DOHH2 (cell line): ENCODE measurements around the gene TRIM56.
"Not testable (repeated sequence)": the region's sequence is repeated elsewhere in the genome, so short reads cannot be mapped to it uniquely, and the experiment has no call there.

Experiments
- H3F3A ChIP-seq: fragments of 200-600 bp; sonication (generic), shearing (Covaris generic); 2 replicates; pipeline ENCODE4 v1.6.0; 2016; ENCODE audit warnings: antibody characterized with exemption, mild to moderate bottlenecking; ENCODE audit not compliant: control insufficient read depth, insufficient read depth
- H3K27ac ChIP-seq: fragments of 200-600 bp; sonication (generic); 2 replicates; pipeline ENCODE4 v1.5.1; 2014; ENCODE audit warnings: low read depth, mild to moderate bottlenecking, low read length, moderate library complexity
- H3K27me3 ChIP-seq: fragments of 200-600 bp; sonication (generic); 2 replicates; pipeline ENCODE4 v1.6.1; 2014; ENCODE audit warnings: mild to moderate bottlenecking, low read length, mixed read lengths; ENCODE audit not compliant: control insufficient read depth
- H3K36me3 ChIP-seq: fragments of 200-600 bp; sonication (generic); 2 replicates; pipeline ENCODE4 v1.6.1; 2014; ENCODE audit warnings: mild to moderate bottlenecking, low read length, moderate library complexity, mixed read lengths; ENCODE audit not compliant: control insufficient read depth
- H3K4me1 ChIP-seq: fragments of 200-600 bp; sonication (generic); 2 replicates; pipeline ENCODE4 v1.6.1; 2014; ENCODE audit warnings: mild to moderate bottlenecking, low read length, mixed read lengths; ENCODE audit not compliant: control insufficient read depth
- H3K4me2 ChIP-seq: fragments of 200-600 bp; sonication (generic); 2 replicates; pipeline ENCODE4 v1.6.0; 2014; ENCODE audit warnings: mild to moderate bottlenecking, low read length, moderate library complexity
- H3K4me3 ChIP-seq: fragments of 200-600 bp; sonication (generic); 2 replicates; pipeline ENCODE4 v1.5.1; 2014; ENCODE audit warnings: mild to moderate bottlenecking, low read length, mixed read lengths
- H3K79me2 ChIP-seq: fragments of 200-600 bp; sonication (generic); 2 replicates; pipeline ENCODE4 v1.6.1; 2014; ENCODE audit warnings: mild to moderate bottlenecking, low read length, mixed read lengths; ENCODE audit not compliant: control insufficient read depth
- H3K9me2 ChIP-seq: fragments of 200-600 bp; sonication (generic); replicated peaks from 2 replicates; pipeline ENCODE4 v1.6.1; 2014; ENCODE audit warnings: mild to moderate bottlenecking, low read length, mixed read lengths; ENCODE audit not compliant: control insufficient read depth
- H3K9me3 ChIP-seq: fragments of 200-600 bp; sonication (generic); 2 replicates; pipeline ENCODE4 v1.6.1; 2014; ENCODE audit warnings: antibody characterized with exemption, low read length, mixed read lengths; ENCODE audit not compliant: control insufficient read depth, insufficient read depth
- H4K20me1 ChIP-seq: fragments of 200-600 bp; sonication (generic); 2 replicates; pipeline ENCODE4 v1.6.0; 2014; ENCODE audit warnings: low read depth, mild to moderate bottlenecking, antibody characterized with exemption, low read length, moderate library complexity; ENCODE audit not compliant: control insufficient read depth, insufficient read depth
- CTCF ChIP-seq: fragments of 200-600 bp; sonication (generic); IDR thresholded peaks from one replicate; pipeline ENCODE4 v1.5.1; 2014; ENCODE audit warnings: antibody characterized with exemption, mild to moderate bottlenecking, low read depth, low read length; ENCODE audit not compliant: poor library complexity, severe bottlenecking
- EZH2phosphoT487 ChIP-seq: fragments of 200-600 bp; sonication (generic); IDR thresholded peaks from 2 replicates; pipeline ENCODE4 v1.6.1; 2017; ENCODE audit warnings: borderline replicate concordance, mild to moderate bottlenecking, antibody characterized with exemption, low read length, moderate library complexity, mixed read lengths

Gene TRIM56

GRCh38 chr7:101066141-101066832 lies 19.0 kb upstream of the TRIM56 start:
- H3K9me3 ChIP-seq = no peaks in the 10 kb centered on the region
- TF ChIP-seq CTCF = no peak
- no peak for TF ChIP-seq EZH2phosphoT487
- H3K27ac ChIP-seq = no peak overlapping the region
- H3K27me3 ChIP-seq = peaks cover 4% of the 10 kb centered on the region; the same call in 1 of the 2 replicates
- H4K20me1 ChIP-seq = no peaks in the 10 kb centered on the region
- H3K9me2 ChIP-seq = no peaks in the 10 kb centered on the region
- H3K4me2 ChIP-seq = no peak overlapping the region
- H3K4me3 ChIP-seq = no peak overlapping the region
- no peaks in the 10 kb centered on the region for H3K4me1 ChIP-seq
- H3F3A ChIP-seq = no peaks in the 10 kb centered on the region
- no peaks in the 10 kb centered on the region for H3K79me2 ChIP-seq
- H3K36me3 ChIP-seq = no peaks in the 10 kb centered on the region

GRCh38 chr7:101066833-101067177 lies 18.5 kb upstream of the TRIM56 start:
- H3K79me2 ChIP-seq = no peaks in the 10 kb centered on the region
- no peaks in the 10 kb centered on the region for H3K9me2 ChIP-seq
- H3K4me1 ChIP-seq = no peaks in the 10 kb centered on the region
- H3K4me2 ChIP-seq = no peak overlapping the region
- no peaks in the 10 kb centered on the region for H3F3A ChIP-seq
- TF ChIP-seq EZH2phosphoT487 (no peak), CTCF (no peak)
- no peak overlapping the region for H3K4me3 ChIP-seq
- no peak overlapping the region for H3K27ac ChIP-seq
- 0 out of 2 replicates have a peak, but pooled peaks cover 4% of the 10 kb centered on the region for H3K27me3 ChIP-seq
- no peaks in the 10 kb centered on the region for H4K20me1 ChIP-seq
- no peaks in the 10 kb centered on the region for H3K9me3 ChIP-seq
- no peaks in the 10 kb centered on the region for H3K36me3 ChIP-seq

- no peaks in the 10 kb centered on the region for H4K20me1 ChIP-seq
- no peak overlapping the region for H3K4me3 ChIP-seq
- H3K9me2 ChIP-seq = no peaks in the 10 kb centered on the region
- no peak overlapping the region for H3K27ac ChIP-seq
- no peaks in the 10 kb centered on the region for H3K9me3 ChIP-seq
- H3K4me2 ChIP-seq = no peak overlapping the region
- TF ChIP-seq EZH2phosphoT487 = no peak
- TF ChIP-seq CTCF = no peak
- H3K36me3 ChIP-seq = no peaks in the 10 kb centered on the region
- H3K79me2 ChIP-seq = no peaks in the 10 kb centered on the region
- H3K27me3 ChIP-seq = peaks cover 4% of the 10 kb centered on the region; the same call in 1 of the 2 replicates
- H3K4me1 ChIP-seq = no peaks in the 10 kb centered on the region
- H3F3A ChIP-seq = no peaks in the 10 kb centered on the region
Observed at GRCh38 chr7:101068401-101068800, 16.9 kb upstream of the TRIM56 start.

GRCh38 chr7:101071362-101072104 lies 13.7 kb upstream of the TRIM56 start:
- H3K79me2 ChIP-seq, H3K4me3 ChIP-seq, H3K9me2 ChIP-seq, H3F3A ChIP-seq, H3K27ac ChIP-seq, H3K36me3 ChIP-seq, H3K9me3 ChIP-seq, H4K20me1 ChIP-seq, H3K4me2 ChIP-seq, H3K4me1 ChIP-seq: not testable (repeated sequence)
- peaks cover 11% of the 10 kb centered on the region for H3K27me3 ChIP-seq
